ENCODE results near the gene GAD1.

Gene GAD1

GRCh38 chr2:170829036-170829435, 12.3 kb downstream of the GAD1 start:
- TF ChIP-seq CTCF (conservative IDR thresholded peaks at IDR 0.05; ENCODE audit: low read depth, low read length): no peak
- no peak for DNase-seq (ENCODE audit: low read depth)

GRCh38 chr2:170830166-170830565, 13.5 kb downstream of the GAD1 start:
- no peak for DNase-seq (ENCODE audit: low read depth)
- no peak overlapping the region for H3K4me3 ChIP-seq (ENCODE audit: low read length)
- TF ChIP-seq CTCF (conservative IDR thresholded peaks at IDR 0.05; ENCODE audit: low read depth, low read length): no peak

More at GRCh38 chr2:170829036-170829435, 12.3 kb downstream of the GAD1 start:
- no peak overlapping the region for H3K4me3 ChIP-seq (ENCODE audit: low read length)

GRCh38 chr2:170831115-170831514, 14.4 kb downstream of the GAD1 start:
- no peak overlapping the region for H3K4me3 ChIP-seq (ENCODE audit: low read length)
- no peak for DNase-seq (ENCODE audit: low read depth)
- no peak for TF ChIP-seq CTCF (conservative IDR thresholded peaks at IDR 0.05; ENCODE audit: low read depth, low read length)

- DNase-seq (ENCODE audit: low read depth): peak; percentile 87
- TF ChIP-seq CTCF (conservative IDR thresholded peaks at IDR 0.05; ENCODE audit: low read depth, low read length): no peak
- H3K4me3 ChIP-seq (ENCODE audit: low read length): no peak overlapping the region
Measured at GRCh38 chr2:170836027-170836426, 19.3 kb downstream of the GAD1 start.

GRCh38 chr2:170840717-170841210, 24.1 kb downstream of the GAD1 start:
- TF ChIP-seq CTCF (conservative IDR thresholded peaks at IDR 0.05; ENCODE audit: low read depth, low read length): no peak
- DNase-seq (ENCODE audit: low read depth): no peak
- no peak overlapping the region for H3K4me3 ChIP-seq (ENCODE audit: low read length)

GRCh38 chr2:170842785-170843184, 26.1 kb downstream of the GAD1 start:
- DNase-seq (ENCODE audit: low read depth): no peak
- TF ChIP-seq CTCF (conservative IDR thresholded peaks at IDR 0.05; ENCODE audit: low read depth, low read length): no peak
- H3K4me3 ChIP-seq (ENCODE audit: low read length): no peak overlapping the region

- no peak for TF ChIP-seq CTCF (conservative IDR thresholded peaks at IDR 0.05; ENCODE audit: low read depth, low read length)
- DNase-seq (ENCODE audit: low read depth): peak; percentile 35
- no peak overlapping the region for H3K4me3 ChIP-seq (ENCODE audit: low read length)
Measured at GRCh38 chr2:170843656-170844055, 27.0 kb downstream of the GAD1 start.
